Measurements from ENCODE around the gene EPN1. TPM values are rescaled to one million over a fixed set of nuclear protein-coding genes. Genes with fewer than 3 reads are reported as not detected.

The EPN1 gene
- total RNA-seq, 3 donors from 2014 or later = 22.2 to 47.2 (median 27.5) TPM

DNA sequence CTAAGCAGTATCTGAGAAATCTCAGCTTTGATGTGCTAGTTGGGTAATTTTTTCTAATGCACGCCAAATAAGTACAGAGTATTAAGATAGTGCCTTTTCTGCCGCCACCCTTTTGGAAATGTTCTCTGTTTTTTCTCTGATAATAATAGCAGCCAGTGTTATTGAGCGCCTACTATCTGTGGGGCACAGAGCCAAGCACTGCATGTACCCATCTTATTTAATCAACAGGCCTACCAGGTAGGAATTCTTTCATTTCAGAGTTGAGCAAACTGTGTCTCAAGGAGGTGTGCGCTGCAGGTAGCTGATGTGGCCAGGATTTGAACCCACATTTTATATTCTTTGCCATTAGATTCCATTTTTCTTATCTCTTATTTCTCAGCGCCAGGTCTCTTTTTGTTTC, 1.4 kb downstream of the EPN1 start:
- H3K9me3 ChIP-seq = no peaks in the 10 kb centered on the region
- no peak overlapping the region for H3K27ac ChIP-seq
- H3K4me1 ChIP-seq = peaks cover 0 to 26% of the 10 kb centered on the region in 2 donors
- no peak for TF ChIP-seq POLR2A (IDR thresholded peaks at IDR 0.05)
- TF ChIP-seq CTCF (IDR thresholded peaks at IDR 0.05) = no peak
- no peak for TF ChIP-seq POLR2AphosphoS5 (IDR thresholded peaks at IDR 0.05)
- no peak for DNase-seq (ENCODE audit: low spot score in 2 of 2)
- intact Hi-C loops (cut with DNase I; ENCODE audit: low total_unique reads) = no loop called here
- peaks cover 11% of the 10 kb centered on the region for H3K36me3 ChIP-seq
- H3K27me3 ChIP-seq = no peaks in the 10 kb centered on the region
- peak overlapping the region in 2 of 3 donors; percentile 98 to 100 for H3K4me3 ChIP-seq

GRCh38 chr19:55676889-55677505, 2.0 kb downstream of the EPN1 start:
- Histone ChIP-seq H3K27ac (no peak overlapping the region), H3K27me3 (no peaks in the 10 kb centered on the region), H3K4me1 (peaks cover 0 to 26% of the 10 kb centered on the region in 2 donors), H3K4me3 (peak overlapping the region in 1 of 3 donors; percentile 2), H3K9me3 (no peaks in the 10 kb centered on the region), H3K36me3 (peaks cover 11% of the 10 kb centered on the region)
- TF ChIP-seq POLR2AphosphoS5 (IDR thresholded peaks at IDR 0.05) = no peak
- TF ChIP-seq POLR2A (IDR thresholded peaks at IDR 0.05) = no peak
- TF ChIP-seq CTCF (IDR thresholded peaks at IDR 0.05) = no peak
- DNase-seq (ENCODE audit: low spot score in 2 of 2) = no peak
- intact Hi-C loops (cut with DNase I; ENCODE audit: low total_unique reads) = no loop called here

GRCh38 chr19:55677572-55678028, 2.6 kb downstream of the EPN1 start:
- no peaks in the 10 kb centered on the region for H3K9me3 ChIP-seq
- no peaks in the 10 kb centered on the region for H3K27me3 ChIP-seq
- intact Hi-C loops (cut with DNase I; ENCODE audit: low total_unique reads) = no loop called here
- H3K36me3 ChIP-seq = peaks cover 11% of the 10 kb centered on the region
- H3K27ac ChIP-seq = no peak overlapping the region
- no peak for DNase-seq (ENCODE audit: low spot score in 2 of 2)
- H3K4me1 ChIP-seq = peaks cover 0 to 26% of the 10 kb centered on the region in 2 donors
- TF ChIP-seq POLR2AphosphoS5 (IDR thresholded peaks at IDR 0.05) (no peak), CTCF (IDR thresholded peaks at IDR 0.05) (no peak), POLR2A (IDR thresholded peaks at IDR 0.05) (no peak)
- H3K4me3 ChIP-seq = no peak overlapping the region

DNA sequence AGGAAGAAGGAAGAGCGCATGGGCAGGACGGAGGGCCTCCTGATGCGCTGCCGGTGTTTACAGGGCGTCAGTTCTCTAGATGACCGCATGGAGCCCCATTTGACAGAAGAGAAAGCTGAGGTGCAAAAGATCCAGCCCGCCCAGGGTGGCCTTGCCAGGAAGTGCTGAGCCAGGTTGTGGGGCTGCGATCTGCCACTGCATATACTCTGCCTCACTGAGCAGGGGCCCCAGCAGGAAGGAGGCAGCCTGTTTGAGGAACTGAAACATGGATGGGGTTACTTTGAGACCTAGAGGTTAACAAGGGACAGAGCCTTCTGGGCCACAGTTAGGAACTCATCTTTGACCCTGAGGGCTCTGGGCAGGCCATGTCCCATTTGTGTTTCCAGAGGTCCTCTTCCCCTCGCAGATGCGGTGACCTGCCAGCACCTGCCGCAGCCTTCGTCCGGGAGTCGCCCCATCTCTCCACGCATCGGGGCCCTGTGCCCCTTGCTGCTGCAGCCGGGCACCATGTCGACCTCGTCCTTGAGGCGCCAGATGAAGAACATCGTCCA, 3.2 kb downstream of the EPN1 start:
- no peaks in the 10 kb centered on the region for H3K9me3 ChIP-seq
- H3K27ac ChIP-seq = no peak overlapping the region
- no peak overlapping the region for H3K4me3 ChIP-seq
- H3K36me3 ChIP-seq = peaks cover 11% of the 10 kb centered on the region
- intact Hi-C loops (cut with DNase I; ENCODE audit: low total_unique reads) = no loop called here
- H3K4me1 ChIP-seq = peaks cover 0 to 26% of the 10 kb centered on the region in 2 donors
- DNase-seq (ENCODE audit: low spot score in 2 of 2) = peak in 1 of 2 donors; percentile 22
- H3K27me3 ChIP-seq = no peaks in the 10 kb centered on the region
- TF ChIP-seq POLR2AphosphoS5 (IDR thresholded peaks at IDR 0.05) (no peak), CTCF (IDR thresholded peaks at IDR 0.05) (no peak), POLR2A (IDR thresholded peaks at IDR 0.05) (no peak)
